K562 (cell line): ENCODE results near the gene CUL3. TPM values are rescaled to one million over a fixed set of nuclear protein-coding genes. Genes with fewer than 3 reads are reported as not detected.
A peak's percentile ranks its signal among the peaks of the same experiment; 100 is the strongest.

Source experiments
- ARHGAP35 ChIP-seq: fragments of 450-650 bp; IDR thresholded peaks from 2 replicates; pipeline ENCODE4 v1.6.1; 2018; ENCODE audit not compliant: partially characterized antibody
- ARNT ChIP-seq, 2 experiments: fragments of 450-650 bp; IDR thresholded peaks; 2 replicates each; pipeline ENCODE4 v1.6.1; 2016; ENCODE audit warnings: mild to moderate bottlenecking in 1 of 2
- EGR1 ChIP-seq: fragments of 450-650 bp; conservative IDR thresholded peaks from 2 replicates; pipeline ENCODE4 v1.6.1; 2017; ENCODE audit warnings: mild to moderate bottlenecking
- HDAC1 ChIP-seq, 2 experiments: fragments of 450-650 bp; IDR thresholded peaks; 2 replicates each; pipeline ENCODE4 v1.6.1; 2016 to 2017; ENCODE audit warnings: inconsistent platforms in 1 of 2, mild to moderate bottlenecking in 1 of 2, moderate library complexity in 1 of 2
- NCOR1 ChIP-seq: fragments of 450-650 bp; IDR thresholded peaks from 2 replicates; pipeline ENCODE4 v1.6.1; 2016; ENCODE audit warnings: mild to moderate bottlenecking, moderate library complexity
- PHF21A ChIP-seq: fragments of 450-650 bp; IDR thresholded peaks from 2 replicates; pipeline ENCODE4 v1.6.1; 2017; ENCODE audit warnings: low read depth, borderline replicate concordance
- POLR2A ChIP-seq: fragments of 450-650 bp; conservative IDR thresholded peaks from 2 replicates; pipeline ENCODE4 v1.6.1; 2016
- POLR2AphosphoS5 ChIP-seq: IDR thresholded peaks from 2 replicates; pipeline ENCODE4 v1.6.1; 2011; ENCODE audit warnings: mild to moderate bottlenecking, low read depth, low read length, moderate library complexity; ENCODE audit not compliant: control insufficient read depth, insufficient read depth
- POLR2H ChIP-seq: IDR thresholded peaks from 2 replicates; pipeline ENCODE4 v1.6.1; 2016; ENCODE audit warnings: missing genetic modification characterization, low read depth, mild to moderate bottlenecking, control low read depth, missing compliant biosample characterization, moderate library complexity
- TAF1 ChIP-seq: IDR thresholded peaks from 2 replicates; pipeline ENCODE4 v1.6.1; 2011; ENCODE audit warnings: mild to moderate bottlenecking, low read length, moderate library complexity; ENCODE audit not compliant: insufficient read depth, control insufficient read depth, severe bottlenecking; ENCODE audit errors: extremely low read depth
- TEAD4 ChIP-seq, 2 experiments: sonication (generic) in 1 of 2; formaldehyde crosslinking in 1 of 2; IDR thresholded peaks; 2 replicates each; pipeline versions ENCODE4 v1.6.1 to v1.8.0; 2012 to 2022; ENCODE audit warnings: borderline replicate concordance in 1 of 2, inconsistent platforms in 1 of 2, low read length in 1 of 2, mild to moderate bottlenecking in 1 of 2, missing genetic modification reagents in 1 of 2
- TOE1 ChIP-seq, 2 experiments: fragments of 450-650 bp in 1 of 2; sonication (generic) in 1 of 2; formaldehyde crosslinking in 1 of 2; IDR thresholded peaks; 2 replicates each; pipeline versions ENCODE4 v1.7.1 to v1.8.0; 2016 to 2022; ENCODE audit warnings: borderline replicate concordance in 2 of 2, mild to moderate bottlenecking in 2 of 2, antibody characterized with exemption in 1 of 2, inconsistent platforms in 1 of 2, low read depth in 1 of 2, missing genetic modification reagents in 1 of 2, moderate library complexity in 1 of 2
- ZFX ChIP-seq: sonication (generic); formaldehyde crosslinking; IDR thresholded peaks from 2 replicates; pipeline ENCODE4 v1.8.0; 2022; ENCODE audit warnings: mild to moderate bottlenecking, missing genetic modification reagents, moderate library complexity
- polyA plus RNA-seq, 8 experiments: library from polyadenylated mRNA; depleted of rRNA in 4 of 8; stranded (reverse) in 5 of 8; unstranded in 3 of 8; fragments of >200 nt; fragmentation: Nextera tagmentation in 2 of 8; fragmentation: Illumina TruSeq in 1 of 8; extraction: Ambion mirVana in 2 of 8; extraction: Trizol in 1 of 8; gene quantifications; 2 replicates each; pipeline versions ENCODE4 v1.2.1 to v1.2.3, GENCODE V29; 2011 to 2014; ENCODE audit warnings: inconsistent platforms in 1 of 8, missing spikeins in 1 of 8
- total RNA-seq, 7 experiments: library from RNA; depleted of rRNA in 6 of 7; stranded (reverse); fragments of >200 nt in 6 of 7; fragmentation: Illumina TruSeq in 2 of 7; extraction: Trizol in 2 of 7; gene quantifications; 2 replicates each; pipeline versions ENCODE4 v1.2.1 to v1.2.3, GENCODE V29; 2011 to 2021; ENCODE audit warnings: low replicate concordance in 1 of 7
- TF ChIP-seq, protein P1 (sequence below), 2 experiments: fragments of 450-650 bp; IDR thresholded peaks; 2 replicates each; pipeline ENCODE4 v1.6.1; 2016
- TF ChIP-seq, protein P2 (sequence below): fragments of 450-650 bp; formaldehyde crosslinking; IDR thresholded peaks from 2 replicates; pipeline ENCODE4 v1.4.0; 2020; ENCODE audit warnings: mild to moderate bottlenecking, moderate library complexity
- TF ChIP-seq, protein P3 (sequence below): sonication (generic); formaldehyde crosslinking; IDR thresholded peaks from 2 replicates; pipeline ENCODE4 v1.9.0; 2022; ENCODE audit warnings: mild to moderate bottlenecking, missing genetic modification reagents
- TF ChIP-seq, protein P4 (sequence below): fragments of 450-650 bp; IDR thresholded peaks from 2 replicates; pipeline ENCODE4 v1.6.1; 2016
- TF ChIP-seq, protein P5 (sequence below): fragments of 450-650 bp; IDR thresholded peaks from 2 replicates; pipeline ENCODE4 v1.6.1; 2016; ENCODE audit warnings: mild to moderate bottlenecking

CUL3 gene
- total and polyA plus RNA-seq, 9 of the 15 experiments (the other 6 are each of a cell fraction or from before 2014, with no cell fraction given): 31.5 to 71.9 (median 56.4) TPM

DNA sequence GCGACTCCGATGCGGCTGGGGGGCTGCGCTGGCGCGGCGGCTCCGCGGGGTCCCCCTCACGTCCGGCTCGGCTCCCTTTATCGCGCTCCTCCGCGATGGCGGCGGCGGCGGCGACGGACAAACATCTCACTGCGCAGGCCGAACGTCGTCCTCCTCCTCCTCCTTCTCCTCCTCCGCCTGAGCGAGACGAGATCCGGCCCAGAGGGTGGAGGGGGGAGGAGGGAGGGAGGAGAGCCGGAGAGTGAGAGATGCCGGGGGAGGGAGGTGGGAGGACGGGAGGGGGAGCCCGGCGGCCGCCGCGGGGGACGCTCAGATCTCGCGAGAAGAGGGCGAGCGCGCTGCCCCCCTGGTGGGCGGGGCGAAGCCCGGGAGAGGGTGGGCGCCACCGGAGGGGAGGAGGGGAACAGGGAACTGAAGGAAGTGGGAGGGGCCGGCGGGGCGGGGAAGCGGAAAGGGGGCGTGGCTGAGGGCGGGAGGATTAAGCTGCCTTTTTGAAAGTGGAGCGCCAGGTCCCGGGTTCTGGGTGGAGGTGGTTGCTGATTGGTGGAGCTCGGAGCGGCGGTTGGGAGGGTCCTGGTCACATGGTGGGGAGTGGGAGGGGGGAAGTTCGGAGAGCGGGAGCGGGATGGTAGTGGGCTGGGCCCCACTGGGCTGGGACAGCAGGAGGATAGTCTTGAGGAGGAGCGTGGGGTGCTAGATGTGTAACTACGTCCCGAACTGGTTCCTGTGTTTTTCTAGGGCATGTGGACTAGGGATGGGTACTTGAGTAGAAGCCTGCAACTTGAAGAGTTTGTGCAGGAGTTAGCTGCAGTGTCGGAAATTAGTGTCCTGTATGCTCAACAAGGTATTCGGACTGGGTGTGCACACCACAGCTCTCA lies at the start of gene CUL3 (continued):
- TF ChIP-seq, protein P1, sequence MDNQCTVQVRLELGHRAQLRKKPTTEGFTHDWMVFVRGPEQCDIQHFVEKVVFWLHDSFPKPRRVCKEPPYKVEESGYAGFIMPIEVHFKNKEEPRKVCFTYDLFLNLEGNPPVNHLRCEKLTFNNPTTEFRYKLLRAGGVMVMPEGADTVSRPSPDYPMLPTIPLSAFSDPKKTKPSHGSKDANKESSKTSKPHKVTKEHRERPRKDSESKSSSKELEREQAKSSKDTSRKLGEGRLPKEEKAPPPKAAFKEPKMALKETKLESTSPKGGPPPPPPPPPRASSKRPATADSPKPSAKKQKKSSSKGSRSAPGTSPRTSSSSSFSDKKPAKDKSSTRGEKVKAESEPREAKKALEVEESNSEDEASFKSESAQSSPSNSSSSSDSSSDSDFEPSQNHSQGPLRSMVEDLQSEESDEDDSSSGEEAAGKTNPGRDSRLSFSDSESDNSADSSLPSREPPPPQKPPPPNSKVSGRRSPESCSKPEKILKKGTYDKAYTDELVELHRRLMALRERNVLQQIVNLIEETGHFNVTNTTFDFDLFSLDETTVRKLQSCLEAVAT (IDR thresholded peaks at IDR 0.05): peak; percentile 58 to 60; a peak in 2 of 4 replicates
- TF ChIP-seq, protein P2, sequence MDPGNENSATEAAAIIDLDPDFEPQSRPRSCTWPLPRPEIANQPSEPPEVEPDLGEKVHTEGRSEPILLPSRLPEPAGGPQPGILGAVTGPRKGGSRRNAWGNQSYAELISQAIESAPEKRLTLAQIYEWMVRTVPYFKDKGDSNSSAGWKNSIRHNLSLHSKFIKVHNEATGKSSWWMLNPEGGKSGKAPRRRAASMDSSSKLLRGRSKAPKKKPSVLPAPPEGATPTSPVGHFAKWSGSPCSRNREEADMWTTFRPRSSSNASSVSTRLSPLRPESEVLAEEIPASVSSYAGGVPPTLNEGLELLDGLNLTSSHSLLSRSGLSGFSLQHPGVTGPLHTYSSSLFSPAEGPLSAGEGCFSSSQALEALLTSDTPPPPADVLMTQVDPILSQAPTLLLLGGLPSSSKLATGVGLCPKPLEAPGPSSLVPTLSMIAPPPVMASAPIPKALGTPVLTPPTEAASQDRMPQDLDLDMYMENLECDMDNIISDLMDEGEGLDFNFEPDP (CRISPR knock-in tag): no peak
- peak in 1 of 2 experiments; percentile 29; a peak in 1 of 4 replicates for TF ChIP-seq ARNT (IDR thresholded peaks at IDR 0.05)
- TF ChIP-seq, protein P3, sequence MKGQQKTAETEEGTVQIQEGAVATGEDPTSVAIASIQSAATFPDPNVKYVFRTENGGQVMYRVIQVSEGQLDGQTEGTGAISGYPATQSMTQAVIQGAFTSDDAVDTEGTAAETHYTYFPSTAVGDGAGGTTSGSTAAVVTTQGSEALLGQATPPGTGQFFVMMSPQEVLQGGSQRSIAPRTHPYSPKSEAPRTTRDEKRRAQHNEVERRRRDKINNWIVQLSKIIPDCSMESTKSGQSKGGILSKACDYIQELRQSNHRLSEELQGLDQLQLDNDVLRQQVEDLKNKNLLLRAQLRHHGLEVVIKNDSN: peak; percentile 90
- TF ChIP-seq NCOR1: 0 out of 2 replicates have a peak, but pooled peaks have one; percentile 30
- TF ChIP-seq, protein P4, sequence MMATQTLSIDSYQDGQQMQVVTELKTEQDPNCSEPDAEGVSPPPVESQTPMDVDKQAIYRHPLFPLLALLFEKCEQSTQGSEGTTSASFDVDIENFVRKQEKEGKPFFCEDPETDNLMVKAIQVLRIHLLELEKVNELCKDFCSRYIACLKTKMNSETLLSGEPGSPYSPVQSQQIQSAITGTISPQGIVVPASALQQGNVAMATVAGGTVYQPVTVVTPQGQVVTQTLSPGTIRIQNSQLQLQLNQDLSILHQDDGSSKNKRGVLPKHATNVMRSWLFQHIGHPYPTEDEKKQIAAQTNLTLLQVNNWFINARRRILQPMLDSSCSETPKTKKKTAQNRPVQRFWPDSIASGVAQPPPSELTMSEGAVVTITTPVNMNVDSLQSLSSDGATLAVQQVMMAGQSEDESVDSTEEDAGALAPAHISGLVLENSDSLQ: no peak
- TF ChIP-seq ARHGAP35: peak; percentile 88
- peak; percentile 80 for TF ChIP-seq EGR1
- no peak for TF ChIP-seq TEAD4 (IDR thresholded peaks at IDR 0.05; ENCODE audit: low read length)
- no peak for TF ChIP-seq TEAD4 (CRISPR knock-in tag; IDR thresholded peaks at IDR 0.05; ENCODE audit: borderline replicate concordance)
- peak; percentile 74; the same call in 1 of the 2 replicates for TF ChIP-seq TOE1 (IDR thresholded peaks at IDR 0.05; ENCODE audit: borderline replicate concordance)
- TF ChIP-seq TOE1 (CRISPR knock-in tag; IDR thresholded peaks at IDR 0.05; ENCODE audit: borderline replicate concordance, low read depth): no peak
- peak; percentile 31 for TF ChIP-seq ZFX
- peak; percentile 90 for TF ChIP-seq POLR2A
- TF ChIP-seq PHF21A: peak; percentile 60; the same call in 1 of the 2 replicates
- peak in 1 of 2 experiments; percentile 72; a peak in 2 of 4 replicates for TF ChIP-seq HDAC1 (IDR thresholded peaks at IDR 0.05)
- TF ChIP-seq, protein P5, sequence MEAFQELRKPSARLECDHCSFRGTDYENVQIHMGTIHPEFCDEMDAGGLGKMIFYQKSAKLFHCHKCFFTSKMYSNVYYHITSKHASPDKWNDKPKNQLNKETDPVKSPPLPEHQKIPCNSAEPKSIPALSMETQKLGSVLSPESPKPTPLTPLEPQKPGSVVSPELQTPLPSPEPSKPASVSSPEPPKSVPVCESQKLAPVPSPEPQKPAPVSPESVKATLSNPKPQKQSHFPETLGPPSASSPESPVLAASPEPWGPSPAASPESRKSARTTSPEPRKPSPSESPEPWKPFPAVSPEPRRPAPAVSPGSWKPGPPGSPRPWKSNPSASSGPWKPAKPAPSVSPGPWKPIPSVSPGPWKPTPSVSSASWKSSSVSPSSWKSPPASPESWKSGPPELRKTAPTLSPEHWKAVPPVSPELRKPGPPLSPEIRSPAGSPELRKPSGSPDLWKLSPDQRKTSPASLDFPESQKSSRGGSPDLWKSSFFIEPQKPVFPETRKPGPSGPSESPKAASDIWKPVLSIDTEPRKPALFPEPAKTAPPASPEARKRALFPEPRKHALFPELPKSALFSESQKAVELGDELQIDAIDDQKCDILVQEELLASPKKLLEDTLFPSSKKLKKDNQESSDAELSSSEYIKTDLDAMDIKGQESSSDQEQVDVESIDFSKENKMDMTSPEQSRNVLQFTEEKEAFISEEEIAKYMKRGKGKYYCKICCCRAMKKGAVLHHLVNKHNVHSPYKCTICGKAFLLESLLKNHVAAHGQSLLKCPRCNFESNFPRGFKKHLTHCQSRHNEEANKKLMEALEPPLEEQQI: peak; percentile 70; the same call in 1 of the 2 replicates
- TF ChIP-seq TAF1: peak; percentile 70
- TF ChIP-seq POLR2H: 0 out of 2 replicates have a peak, but pooled peaks have one; percentile 69
- peak; percentile 77 for TF ChIP-seq POLR2AphosphoS5
